Measurements from ENCODE around the gene MCCC2.
"Not testable (repeated sequence)": the region's sequence is repeated elsewhere in the genome, so short reads cannot be mapped to it uniquely, and the experiment has no call there.

The MCCC2 gene

GRCh38 chr5:71600783-71601182 lies 13.6 kb downstream of the MCCC2 start:
- no peaks in the 10 kb centered on the region for H3K4me1 ChIP-seq (ENCODE audit: control insufficient read depth, insufficient read depth, low read length)
- no peak overlapping the region for H3K9ac ChIP-seq (ENCODE audit: low read depth, low read length)
- H3K9me3 ChIP-seq (ENCODE audit: control insufficient read depth, insufficient read depth, low read length): no peaks in the 10 kb centered on the region; the same call in 1 of the 2 replicates
- no peak overlapping the region for H3K27ac ChIP-seq (ENCODE audit: low read depth, low read length)
- no peak overlapping the region for H3K4me3 ChIP-seq (ENCODE audit: low read depth, low read length)
- peaks cover 70% of the 10 kb centered on the region for H3K36me3 ChIP-seq (ENCODE audit: control insufficient read depth, insufficient read depth, low read length)
- H3K27me3 ChIP-seq (ENCODE audit: control insufficient read depth, insufficient read depth, low read length): no peaks in the 10 kb centered on the region

GRCh38 chr5:71601222-71602026 lies 14.3 kb downstream of the MCCC2 start:
- H3K9me3 ChIP-seq (ENCODE audit: control insufficient read depth, insufficient read depth, low read length): no peaks in the 10 kb centered on the region; the same call in 1 of the 2 replicates
- peaks cover 64% of the 10 kb centered on the region for H3K36me3 ChIP-seq (ENCODE audit: control insufficient read depth, insufficient read depth, low read length)
- H3K9ac ChIP-seq (ENCODE audit: low read depth, low read length): no peak overlapping the region
- H3K4me1 ChIP-seq (ENCODE audit: control insufficient read depth, insufficient read depth, low read length): no peaks in the 10 kb centered on the region
- no peak overlapping the region for H3K27ac ChIP-seq (ENCODE audit: low read depth, low read length)
- H3K4me3 ChIP-seq (ENCODE audit: low read depth, low read length): no peak overlapping the region
- no peaks in the 10 kb centered on the region for H3K27me3 ChIP-seq (ENCODE audit: control insufficient read depth, insufficient read depth, low read length)

- H3K27ac ChIP-seq (ENCODE audit: low read depth, low read length); H3K9me3 ChIP-seq (ENCODE audit: control insufficient read depth, insufficient read depth, low read length); H3K4me3 ChIP-seq (ENCODE audit: low read depth, low read length); H3K9ac ChIP-seq (ENCODE audit: low read depth, low read length); H3K27me3 ChIP-seq (ENCODE audit: control insufficient read depth, insufficient read depth, low read length); H3K4me1 ChIP-seq (ENCODE audit: control insufficient read depth, insufficient read depth, low read length): not testable (repeated sequence)
- peaks cover 26% of the 10 kb centered on the region for H3K36me3 ChIP-seq (ENCODE audit: control insufficient read depth, insufficient read depth, low read length)
Measured at GRCh38 chr5:71609916-71610315, 22.8 kb downstream of the MCCC2 start.

GRCh38 chr5:71615809-71616208 lies 28.7 kb downstream of the MCCC2 start:
- Histone ChIP-seq H3K27ac (ENCODE audit: low read depth, low read length) (no peak overlapping the region), H3K36me3 (ENCODE audit: control insufficient read depth, insufficient read depth, low read length) (peaks cover 47% of the 10 kb centered on the region), H3K4me1 (ENCODE audit: control insufficient read depth, insufficient read depth, low read length) (no peaks in the 10 kb centered on the region), H3K9ac (ENCODE audit: low read depth, low read length) (no peak overlapping the region), H3K9me3 (ENCODE audit: control insufficient read depth, insufficient read depth, low read length) (no peaks in the 10 kb centered on the region), H3K27me3 (ENCODE audit: control insufficient read depth, insufficient read depth, low read length) (no peaks in the 10 kb centered on the region), H3K4me3 (ENCODE audit: low read depth, low read length) (no peak overlapping the region)

GRCh38 chr5:71620630-71621029 lies 33.5 kb downstream of the MCCC2 start:
- no peaks in the 10 kb centered on the region for H3K4me1 ChIP-seq (ENCODE audit: control insufficient read depth, insufficient read depth, low read length)
- H3K9ac ChIP-seq (ENCODE audit: low read depth, low read length): no peak overlapping the region
- H3K4me3 ChIP-seq (ENCODE audit: low read depth, low read length): no peak overlapping the region
- peaks cover 37% of the 10 kb centered on the region for H3K36me3 ChIP-seq (ENCODE audit: control insufficient read depth, insufficient read depth, low read length)
- H3K9me3 ChIP-seq (ENCODE audit: control insufficient read depth, insufficient read depth, low read length): no peaks in the 10 kb centered on the region
- no peak overlapping the region for H3K27ac ChIP-seq (ENCODE audit: low read depth, low read length)
- H3K27me3 ChIP-seq (ENCODE audit: control insufficient read depth, insufficient read depth, low read length): no peaks in the 10 kb centered on the region

- Histone ChIP-seq H3K27ac (ENCODE audit: low read depth, low read length) (no peak overlapping the region), H3K4me3 (ENCODE audit: low read depth, low read length) (no peak overlapping the region), H3K27me3 (ENCODE audit: control insufficient read depth, insufficient read depth, low read length) (no peaks in the 10 kb centered on the region), H3K9ac (ENCODE audit: low read depth, low read length) (no peak overlapping the region), H3K36me3 (ENCODE audit: control insufficient read depth, insufficient read depth, low read length) (peaks cover 33% of the 10 kb centered on the region), H3K4me1 (ENCODE audit: control insufficient read depth, insufficient read depth, low read length) (no peaks in the 10 kb centered on the region), H3K9me3 (ENCODE audit: control insufficient read depth, insufficient read depth, low read length) (no peaks in the 10 kb centered on the region)
Measured at GRCh38 chr5:71621268-71621667, 34.1 kb downstream of the MCCC2 start.

GRCh38 chr5:71621741-71622140 lies 34.6 kb downstream of the MCCC2 start:
- H3K27ac ChIP-seq (ENCODE audit: low read depth, low read length): no peak overlapping the region
- no peak overlapping the region for H3K4me3 ChIP-seq (ENCODE audit: low read depth, low read length)
- H3K27me3 ChIP-seq (ENCODE audit: control insufficient read depth, insufficient read depth, low read length): no peaks in the 10 kb centered on the region
- H3K9ac ChIP-seq (ENCODE audit: low read depth, low read length): no peak overlapping the region
- H3K36me3 ChIP-seq (ENCODE audit: control insufficient read depth, insufficient read depth, low read length): peaks cover 28% of the 10 kb centered on the region
- no peaks in the 10 kb centered on the region for H3K9me3 ChIP-seq (ENCODE audit: control insufficient read depth, insufficient read depth, low read length)
- no peaks in the 10 kb centered on the region for H3K4me1 ChIP-seq (ENCODE audit: control insufficient read depth, insufficient read depth, low read length)

- H3K36me3 ChIP-seq (ENCODE audit: control insufficient read depth, insufficient read depth, low read length): peaks cover 26% of the 10 kb centered on the region
- H3K9ac ChIP-seq (ENCODE audit: low read depth, low read length): no peak overlapping the region
- no peaks in the 10 kb centered on the region for H3K27me3 ChIP-seq (ENCODE audit: control insufficient read depth, insufficient read depth, low read length)
- H3K27ac ChIP-seq (ENCODE audit: low read depth, low read length): no peak overlapping the region
- no peaks in the 10 kb centered on the region for H3K4me1 ChIP-seq (ENCODE audit: control insufficient read depth, insufficient read depth, low read length)
- H3K9me3 ChIP-seq (ENCODE audit: control insufficient read depth, insufficient read depth, low read length): no peaks in the 10 kb centered on the region
- no peak overlapping the region for H3K4me3 ChIP-seq (ENCODE audit: low read depth, low read length)
Measured at GRCh38 chr5:71623221-71623794, 36.2 kb downstream of the MCCC2 start.

- H3K36me3 ChIP-seq (ENCODE audit: control insufficient read depth, insufficient read depth, low read length): peaks cover 34% of the 10 kb centered on the region
- no peak overlapping the region for H3K4me3 ChIP-seq (ENCODE audit: low read depth, low read length)
- H3K27me3 ChIP-seq (ENCODE audit: control insufficient read depth, insufficient read depth, low read length): no peaks in the 10 kb centered on the region
- no peak overlapping the region for H3K27ac ChIP-seq (ENCODE audit: low read depth, low read length)
- no peak overlapping the region for H3K9ac ChIP-seq (ENCODE audit: low read depth, low read length)
- peaks cover 4% of the 10 kb centered on the region; the same call in 1 of the 2 replicates for H3K4me1 ChIP-seq (ENCODE audit: control insufficient read depth, insufficient read depth, low read length)
- H3K9me3 ChIP-seq (ENCODE audit: control insufficient read depth, insufficient read depth, low read length): no peaks in the 10 kb centered on the region
Measured at GRCh38 chr5:71629950-71630349, 42.8 kb downstream of the MCCC2 start.

GRCh38 chr5:71631070-71631469 lies 43.9 kb downstream of the MCCC2 start:
- peaks cover 44% of the 10 kb centered on the region for H3K36me3 ChIP-seq (ENCODE audit: control insufficient read depth, insufficient read depth, low read length)
- H3K27ac ChIP-seq (ENCODE audit: low read depth, low read length): no peak overlapping the region

GRCh38 chr5:71632168-71632567 lies 45.0 kb downstream of the MCCC2 start:
- Histone ChIP-seq H3K9ac (ENCODE audit: low read depth, low read length) (no peak overlapping the region), H3K9me3 (ENCODE audit: control insufficient read depth, insufficient read depth, low read length) (no peaks in the 10 kb centered on the region), H3K27me3 (ENCODE audit: control insufficient read depth, insufficient read depth, low read length) (no peaks in the 10 kb centered on the region), H3K27ac (ENCODE audit: low read depth, low read length) (no peak overlapping the region), H3K36me3 (ENCODE audit: control insufficient read depth, insufficient read depth, low read length) (peaks cover 53% of the 10 kb centered on the region), H3K4me1 (ENCODE audit: control insufficient read depth, insufficient read depth, low read length) (peaks cover 4% of the 10 kb centered on the region; the same call in 1 of the 2 replicates), H3K4me3 (ENCODE audit: low read depth, low read length) (no peak overlapping the region)

More at GRCh38 chr5:71631070-71631469, 43.9 kb downstream of the MCCC2 start:
- Histone ChIP-seq H3K27me3 (ENCODE audit: control insufficient read depth, insufficient read depth, low read length) (no peaks in the 10 kb centered on the region), H3K4me3 (ENCODE audit: low read depth, low read length) (no peak overlapping the region), H3K9ac (ENCODE audit: low read depth, low read length) (no peak overlapping the region), H3K4me1 (ENCODE audit: control insufficient read depth, insufficient read depth, low read length) (peaks cover 4% of the 10 kb centered on the region; the same call in 1 of the 2 replicates), H3K9me3 (ENCODE audit: control insufficient read depth, insufficient read depth, low read length) (no peaks in the 10 kb centered on the region)

All from HUES48 (cell line).